Nephron progenitor cell (in vitro differentiated cells): ENCODE data around the gene TBC1D10A.
A peak's percentile ranks its signal among the peaks of the same experiment; 100 is the strongest.

ENCODE experiments used
- DNase-seq: peaks from one replicate; pipeline ENCODE4 v3.0.0; 2021
- H3K27ac Mint-ChIP-seq: 2 replicates; pipeline ENCODE4 v1.8.0; 2021; ENCODE audit warnings: mild to moderate bottlenecking, moderate library complexity, mixed read lengths
- H3K27me3 Mint-ChIP-seq: 2 replicates; pipeline ENCODE4 v1.8.0; 2021; ENCODE audit warnings: mild to moderate bottlenecking, low read depth, mixed read lengths; ENCODE audit not compliant: poor library complexity
- H3K36me3 Mint-ChIP-seq: 2 replicates; pipeline ENCODE4 v1.8.0; 2021; ENCODE audit warnings: low read depth, mixed read lengths
- H3K4me1 Mint-ChIP-seq: 2 replicates; pipeline ENCODE4 v1.8.0; 2021; ENCODE audit warnings: mixed read lengths
- H3K4me3 Mint-ChIP-seq: 2 replicates; pipeline ENCODE4 v1.8.0; 2021; ENCODE audit warnings: mild to moderate bottlenecking, moderate library complexity, mixed read lengths
- H3K9me3 Mint-ChIP-seq: 2 replicates; pipeline ENCODE4 v1.8.0; 2021; ENCODE audit warnings: mild to moderate bottlenecking, moderate library complexity, mixed read lengths
- TF ChIP-seq, protein P1 (sequence below): fragments of 200-600 bp; sonication (generic); IDR thresholded peaks from 2 replicates; pipeline ENCODE4 v1.5.0; 2021; ENCODE audit warnings: antibody characterized with exemption

TBC1D10A gene

DNA sequence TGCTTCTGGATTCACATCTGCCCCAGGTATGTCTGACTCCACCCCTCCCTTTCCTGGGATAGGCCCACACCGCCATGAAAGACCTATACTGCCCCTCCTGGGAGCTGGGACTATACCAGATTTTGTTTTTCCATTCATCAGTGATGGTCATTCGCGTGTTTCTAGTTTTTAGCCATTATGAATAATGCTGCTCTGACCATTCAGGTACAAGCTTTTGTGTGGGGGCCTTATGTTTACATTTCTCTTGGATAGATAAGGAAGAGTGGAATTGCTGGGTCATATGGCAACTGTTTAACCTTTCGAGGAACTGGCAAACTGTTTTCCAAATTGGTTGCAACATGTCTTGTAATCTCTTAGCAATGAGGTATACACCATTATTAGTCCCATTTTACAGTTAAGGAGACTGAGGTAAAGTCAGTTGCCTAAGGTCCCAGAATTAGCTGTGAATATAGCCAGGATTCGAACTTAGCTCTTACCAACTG is 1.2 kb upstream of the TBC1D10A start:
- Mint-ChIP-seq H3K36me3 (peaks cover 14% of the 10 kb centered on the region), H3K4me1 (peaks cover 24% of the 10 kb centered on the region), H3K4me3 (peak overlapping the region; percentile 79), H3K27me3 (peaks cover 3% of the 10 kb centered on the region), H3K9me3 (no peaks in the 10 kb centered on the region), H3K27ac (no peak overlapping the region)
- TF ChIP-seq, protein P1, sequence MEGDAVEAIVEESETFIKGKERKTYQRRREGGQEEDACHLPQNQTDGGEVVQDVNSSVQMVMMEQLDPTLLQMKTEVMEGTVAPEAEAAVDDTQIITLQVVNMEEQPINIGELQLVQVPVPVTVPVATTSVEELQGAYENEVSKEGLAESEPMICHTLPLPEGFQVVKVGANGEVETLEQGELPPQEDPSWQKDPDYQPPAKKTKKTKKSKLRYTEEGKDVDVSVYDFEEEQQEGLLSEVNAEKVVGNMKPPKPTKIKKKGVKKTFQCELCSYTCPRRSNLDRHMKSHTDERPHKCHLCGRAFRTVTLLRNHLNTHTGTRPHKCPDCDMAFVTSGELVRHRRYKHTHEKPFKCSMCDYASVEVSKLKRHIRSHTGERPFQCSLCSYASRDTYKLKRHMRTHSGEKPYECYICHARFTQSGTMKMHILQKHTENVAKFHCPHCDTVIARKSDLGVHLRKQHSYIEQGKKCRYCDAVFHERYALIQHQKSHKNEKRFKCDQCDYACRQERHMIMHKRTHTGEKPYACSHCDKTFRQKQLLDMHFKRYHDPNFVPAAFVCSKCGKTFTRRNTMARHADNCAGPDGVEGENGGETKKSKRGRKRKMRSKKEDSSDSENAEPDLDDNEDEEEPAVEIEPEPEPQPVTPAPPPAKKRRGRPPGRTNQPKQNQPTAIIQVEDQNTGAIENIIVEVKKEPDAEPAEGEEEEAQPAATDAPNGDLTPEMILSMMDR: no peak
- no peak for DNase-seq

DNA sequence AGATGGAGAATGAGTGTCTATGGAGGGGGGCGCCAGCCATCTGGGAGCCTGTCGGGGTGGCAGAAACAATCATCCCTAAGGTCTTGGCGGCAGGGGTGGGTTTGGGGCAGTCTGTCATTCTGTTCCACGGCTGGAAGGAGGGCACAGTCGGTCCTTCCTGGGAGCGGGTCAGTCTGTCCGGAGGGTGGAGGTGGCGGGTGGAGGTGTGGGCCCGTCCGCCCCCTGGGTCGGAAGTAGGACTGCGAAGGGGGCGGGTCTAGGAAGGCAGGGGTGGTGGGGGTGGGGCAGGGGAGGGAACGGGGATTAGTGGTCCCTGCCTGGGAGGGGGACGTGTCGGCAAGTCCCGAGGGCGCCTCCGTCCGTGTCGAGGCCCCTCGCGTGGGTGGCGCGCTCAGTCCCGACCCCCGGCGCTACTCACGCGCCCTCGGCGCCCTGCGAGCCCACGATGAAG is 461 bp downstream of the TBC1D10A start:
- no peak overlapping the region for H3K27ac Mint-ChIP-seq
- H3K27me3 Mint-ChIP-seq: peaks cover 6% of the 10 kb centered on the region
- H3K36me3 Mint-ChIP-seq: peaks cover 8% of the 10 kb centered on the region
- peaks cover 29% of the 10 kb centered on the region for H3K4me1 Mint-ChIP-seq
- TF ChIP-seq, protein P1: no peak
- H3K4me3 Mint-ChIP-seq: peak overlapping the region; percentile 77
- no peaks in the 10 kb centered on the region for H3K9me3 Mint-ChIP-seq
- no peak for DNase-seq

DNA sequence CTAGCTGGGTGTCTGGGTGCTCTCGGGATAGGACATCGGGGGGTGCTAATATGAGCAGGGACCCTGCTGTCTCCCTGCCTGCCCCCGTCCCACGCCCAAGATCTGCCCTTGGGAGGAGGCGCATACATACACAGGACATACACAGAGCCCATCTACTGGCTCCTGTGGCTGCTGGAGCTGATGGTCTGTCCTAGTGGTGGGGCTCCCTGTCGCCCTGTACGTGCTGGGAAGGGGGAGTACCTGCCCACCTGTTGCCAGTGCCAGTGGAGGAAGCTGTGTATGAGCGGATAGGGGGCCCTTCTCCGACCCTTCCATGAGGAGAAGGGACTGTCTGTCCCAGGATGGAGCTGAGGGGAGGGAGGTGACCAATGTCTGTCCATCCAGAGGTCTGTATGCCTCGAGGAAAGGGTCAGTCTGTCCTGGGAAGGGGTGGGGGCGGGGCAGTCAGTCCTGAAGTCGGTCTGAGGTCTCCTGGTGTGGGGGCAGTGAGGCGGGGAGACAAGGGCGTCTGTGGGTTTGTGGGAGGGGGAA is 952 bp downstream of the TBC1D10A start:
- Mint-ChIP-seq H3K4me1 (peaks cover 29% of the 10 kb centered on the region), H3K9me3 (no peaks in the 10 kb centered on the region), H3K4me3 (peak overlapping the region; percentile 77), H3K36me3 (peaks cover 6% of the 10 kb centered on the region), H3K27ac (no peak overlapping the region), H3K27me3 (peaks cover 6% of the 10 kb centered on the region)
- peak; percentile 14 for DNase-seq
- TF ChIP-seq, protein P1: no peak

DNA sequence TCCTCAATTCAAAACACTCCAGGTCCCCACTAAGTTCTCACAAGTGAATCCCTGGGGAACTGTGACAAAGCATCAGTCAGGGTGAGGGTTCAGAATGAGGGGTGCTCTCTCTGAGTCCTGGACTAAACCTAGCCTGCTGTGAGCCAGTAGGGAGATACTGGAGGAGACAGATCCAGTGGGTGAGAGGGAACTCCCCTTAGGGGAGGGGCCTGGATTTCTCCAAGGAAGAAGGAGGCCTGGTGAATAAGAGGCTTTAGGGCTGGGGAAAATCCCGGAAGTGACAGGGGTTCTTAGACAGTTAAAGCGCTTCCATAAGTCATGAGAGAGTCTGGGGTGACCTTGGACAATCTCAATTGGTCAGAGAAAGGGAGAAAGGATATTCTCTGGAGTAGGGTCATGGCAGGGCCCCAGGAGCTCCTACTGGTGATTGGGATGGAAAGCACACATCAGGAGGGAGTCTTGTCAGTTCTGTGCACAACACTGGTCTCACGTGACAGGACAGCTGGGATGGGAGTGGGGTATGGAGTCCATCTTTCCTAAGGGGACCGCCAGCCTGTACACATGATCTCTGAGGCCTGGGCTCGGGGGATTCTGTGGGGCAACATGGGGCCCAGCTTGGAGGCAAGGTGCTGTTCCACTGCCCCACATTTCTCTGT is 1.5 kb downstream of the TBC1D10A start:
- no peak overlapping the region for H3K27ac Mint-ChIP-seq
- H3K4me1 Mint-ChIP-seq: peaks cover 29% of the 10 kb centered on the region
- TF ChIP-seq, protein P1: no peak
- peak overlapping the region; percentile 77 for H3K4me3 Mint-ChIP-seq
- no peak for DNase-seq
- H3K27me3 Mint-ChIP-seq: peaks cover 6% of the 10 kb centered on the region
- no peaks in the 10 kb centered on the region for H3K9me3 Mint-ChIP-seq
- H3K36me3 Mint-ChIP-seq: peaks cover under 1% of the 10 kb centered on the region

DNA sequence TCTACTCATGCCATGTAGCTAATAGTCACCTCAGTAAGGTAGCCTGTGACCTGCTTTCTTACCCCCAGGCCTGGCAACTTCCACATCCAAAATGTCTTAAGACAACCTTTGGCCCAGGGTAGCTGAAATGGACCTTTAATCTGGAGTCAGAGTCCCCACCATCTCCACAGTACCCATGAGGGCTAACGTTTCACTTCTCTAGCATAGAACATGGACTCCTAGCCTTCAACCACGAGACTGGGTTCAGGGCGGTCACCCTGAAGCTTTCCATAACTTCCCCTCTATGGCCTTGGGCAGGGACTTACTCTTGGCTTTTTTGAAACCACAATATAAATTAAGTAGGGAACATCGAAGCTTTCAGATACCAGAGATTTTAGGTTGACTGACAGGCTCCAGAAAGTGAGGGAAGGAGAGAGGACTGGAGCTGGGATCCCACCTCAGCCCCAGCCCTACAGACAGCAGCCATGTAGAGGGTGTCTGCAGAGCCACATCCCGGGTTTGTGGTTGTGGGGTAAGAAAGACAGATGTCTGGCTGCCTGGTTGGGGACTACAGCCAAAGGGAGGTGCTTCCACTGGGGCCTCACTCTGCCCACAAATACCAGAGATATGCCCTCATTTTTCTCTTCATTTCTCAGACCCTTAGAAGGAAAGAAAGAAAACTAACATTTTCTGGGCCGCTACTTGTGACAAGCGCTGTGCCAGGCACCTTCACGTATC is 2.6 kb downstream of the TBC1D10A start:
- H3K27ac Mint-ChIP-seq: no peak overlapping the region
- H3K9me3 Mint-ChIP-seq: no peaks in the 10 kb centered on the region
- H3K27me3 Mint-ChIP-seq: peaks cover 6% of the 10 kb centered on the region
- TF ChIP-seq, protein P1: no peak
- peaks cover 29% of the 10 kb centered on the region for H3K4me1 Mint-ChIP-seq
- DNase-seq: no peak
- no peaks in the 10 kb centered on the region for H3K36me3 Mint-ChIP-seq
- H3K4me3 Mint-ChIP-seq: no peak overlapping the region
